Suppressor macrophage treated with lipopolysaccharide for 4 hours (primary cell): Measurements from ENCODE around the gene TACC2.
"Not testable (repeated sequence)": the region's sequence is repeated elsewhere in the genome, so short reads cannot be mapped to it uniquely, and the experiment has no call there.

Experiments used
- DNase-seq: peaks from one replicate; pipeline ENCODE4 v3.0.0-alpha.2; 2020

TACC2 gene

GRCh38 chr10:122097935-122098334, 109.0 kb downstream of the TACC2 start:
- DNase-seq, result no peak

GRCh38 chr10:122098924-122099323, 110.0 kb downstream of the TACC2 start:
- DNase-seq, result no peak

GRCh38 chr10:122099562-122099961, 110.6 kb downstream of the TACC2 start:
- no peak for DNase-seq

- DNase-seq, result no peak
Observed at GRCh38 chr10:122102146-122102868, 113.3 kb downstream of the TACC2 start.

GRCh38 chr10:122102869-122103525, 114.0 kb downstream of the TACC2 start:
- DNase-seq, result no peak

GRCh38 chr10:122103592-122103991, 114.6 kb downstream of the TACC2 start:
- DNase-seq, result no peak

GRCh38 chr10:122108786-122109185, 119.8 kb downstream of the TACC2 start:
- not testable (repeated sequence) for DNase-seq

- no peak for DNase-seq
Observed at GRCh38 chr10:122112021-122112616, 123.2 kb downstream of the TACC2 start.

GRCh38 chr10:122112625-122113160, 123.7 kb downstream of the TACC2 start:
- DNase-seq, result peak; percentile 45

- DNase-seq, result peak; percentile 33
Observed at GRCh38 chr10:122113161-122113944, 124.4 kb downstream of the TACC2 start.

GRCh38 chr10:122113945-122114747, 125.2 kb downstream of the TACC2 start:
- DNase-seq, result no peak

- no peak for DNase-seq
Observed at GRCh38 chr10:122115874-122116273, 126.9 kb downstream of the TACC2 start.

GRCh38 chr10:122116331-122116730, 127.4 kb downstream of the TACC2 start:
- no peak for DNase-seq

- no peak for DNase-seq
Observed at GRCh38 chr10:122117475-122117874, 128.5 kb downstream of the TACC2 start.

- no peak for DNase-seq
Observed at GRCh38 chr10:122120008-122120744, 131.2 kb downstream of the TACC2 start.

GRCh38 chr10:122121059-122121458, 132.1 kb downstream of the TACC2 start:
- DNase-seq, result no peak

- no peak for DNase-seq
Observed at GRCh38 chr10:122122493-122122892, 133.5 kb downstream of the TACC2 start.

- no peak for DNase-seq
Observed at GRCh38 chr10:122123186-122123585, 134.2 kb downstream of the TACC2 start.

GRCh38 chr10:122124342-122124741, 135.4 kb downstream of the TACC2 start:
- no peak for DNase-seq

GRCh38 chr10:122124808-122125207, 135.8 kb downstream of the TACC2 start:
- no peak for DNase-seq
